Measurements from ENCODE around the gene EPB41L2. TPM values are rescaled to one million over a fixed set of nuclear protein-coding genes. Genes with fewer than 3 reads are reported as not detected.

EPB41L2 gene
- total and polyA plus RNA-seq, 2 experiments from 2014 or later: 76.2 to 91.7 TPM

GRCh38 chr6:131014080-131014776 lies 48.8 kb downstream of the EPB41L2 start:
- TF ChIP-seq CREB1 (CRISPR knock-in tag; IDR thresholded peaks at IDR 0.05; ENCODE audit: low read depth) (no peak), STAT1 (IDR thresholded peaks at IDR 0.05; ENCODE audit: unreplicated experiment) (no peak), NANOG (IDR thresholded peaks at IDR 0.05; ENCODE audit: borderline replicate concordance) (no peak), ZNF331 (CRISPR knock-in tag; IDR thresholded peaks at IDR 0.05; ENCODE audit: low read depth) (no peak), REST (IDR thresholded peaks at IDR 0.05; ENCODE audit: unreplicated experiment) (no peak), ETS1 (IDR thresholded peaks at IDR 0.05) (no peak), POLR2AphosphoS5 (IDR thresholded peaks at IDR 0.05; ENCODE audit: low read depth) (no peak), ZNF462 (CRISPR knock-in tag; IDR thresholded peaks at IDR 0.05) (no peak)
- H3F3A ChIP-seq (replicated peaks; ENCODE audit: low read depth): no peaks in the 10 kb centered on the region
- Mint-ChIP-seq H3K4me3 (no peak overlapping the region), H3K36me3 (ENCODE audit: low read depth) (peaks cover 16% of the 10 kb centered on the region), H3K9me3 (peaks cover 14% of the 10 kb centered on the region), H3K27ac (peak overlapping the region; percentile 71), H3K27me3 (ENCODE audit: insufficient read depth, low read depth, poor library complexity) (no peaks in the 10 kb centered on the region), H3K4me1 (peaks cover 24% of the 10 kb centered on the region)
- 0 out of 2 replicates have a peak, but pooled peaks cover 4% of the 10 kb centered on the region for H3K36me3 ChIP-seq (ENCODE audit: insufficient read depth)
- no peak overlapping the region for H2AFZ ChIP-seq
- peaks cover 17% of the 10 kb centered on the region for H3K4me1 ChIP-seq (ENCODE audit: insufficient read depth)
- H4K20me1 ChIP-seq (replicated peaks; ENCODE audit: insufficient read depth): no peaks in the 10 kb centered on the region
- H3K4me3 ChIP-seq: no peak overlapping the region
- no peak overlapping the region for H3K27ac ChIP-seq (ENCODE audit: low read depth)
- H3K9me2 ChIP-seq (ENCODE audit: insufficient read depth): no peaks in the 10 kb centered on the region
- H3K27me3 ChIP-seq (ENCODE audit: insufficient read depth): no peaks in the 10 kb centered on the region
- H3K79me2 ChIP-seq (replicated peaks; ENCODE audit: insufficient read depth): peaks cover 58% of the 10 kb centered on the region
- ATAC-seq (no peak), DNase-seq (ENCODE audit: low spot score) (no peak)
- H3K4me2 ChIP-seq: no peak overlapping the region

All from GM23338 (cell line).